CD4-positive, alpha-beta memory T cell (primary cell): ENCODE measurements around the gene FAT1. TPM values are rescaled to one million over a fixed set of nuclear protein-coding genes. Genes with fewer than 3 reads are reported as not detected.
"Not testable (repeated sequence)": the region's sequence is repeated elsewhere in the genome, so short reads cannot be mapped to it uniquely, and the experiment has no call there.

Experiments
- CTCF ChIA-PET: fragments of 350-600 bp; sonication (Branson Sonifier 250); formaldehyde crosslinking; loops from one replicate; lab custom pipeline; 2021; ENCODE audit warnings: inconsistent platforms; ENCODE audit not compliant: partially characterized antibody; lab: Charles Lee
- POLR2A ChIA-PET: fragments of 350-600 bp; sonication (Branson Sonifier 250); formaldehyde crosslinking; loops from one replicate; lab custom pipeline; 2021; ENCODE audit not compliant: partially characterized antibody; lab: Charles Lee
- DNase-seq, 5 donors: peaks; one replicate each; pipeline versions ENCODE4 v3.0.0 to v3.0.0-alpha.2; 2020 to 2022; ENCODE audit warnings: mixed read lengths in 1 of 5
- H3K27ac ChIP-seq: one replicate; pipeline ENCODE4 v1.7.0; 2013; ENCODE audit warnings: low read depth, low read length
- H3K27me3 ChIP-seq: 2 replicates; pipeline ENCODE4 v1.7.0; 2013; ENCODE audit warnings: mild to moderate bottlenecking, low read length, moderate library complexity; ENCODE audit not compliant: insufficient read depth
- H3K36me3 ChIP-seq: 2 replicates; pipeline ENCODE4 v1.7.0; 2013; ENCODE audit warnings: mild to moderate bottlenecking, low read length, moderate library complexity; ENCODE audit not compliant: insufficient read depth
- H3K4me1 ChIP-seq: 2 replicates; pipeline ENCODE4 v1.7.0; 2013; ENCODE audit warnings: mild to moderate bottlenecking, low read length, moderate library complexity; ENCODE audit not compliant: insufficient read depth
- H3K4me3 ChIP-seq, 2 donors: one replicate each; pipeline ENCODE4 v1.7.0; 2013; ENCODE audit warnings: low read length in 2 of 2, mild to moderate bottlenecking in 1 of 2
- H3K9me3 ChIP-seq, 2 donors: one replicate each; pipeline ENCODE4 v1.7.0; 2013; ENCODE audit warnings: low read length in 2 of 2, control low read depth in 1 of 2; ENCODE audit not compliant: control insufficient read depth in 1 of 2
- H3K27ac Mint-ChIP-seq, 7 donors: one replicate each; pipeline ENCODE4 v1.8.0; 2020 to 2021; ENCODE audit warnings: mixed read lengths in 7 of 7, mild to moderate bottlenecking in 6 of 7, inconsistent platforms in 3 of 7, moderate library complexity in 3 of 7
- H3K27me3 Mint-ChIP-seq, 2 donors: one replicate each; pipeline ENCODE4 v1.8.0; 2020 to 2021; ENCODE audit warnings: mixed read lengths in 2 of 2
- H3K36me3 Mint-ChIP-seq, 2 donors: one replicate each; pipeline ENCODE4 v1.8.0; 2020 to 2021; ENCODE audit warnings: mixed read lengths in 2 of 2, inconsistent platforms in 1 of 2, mild to moderate bottlenecking in 1 of 2
- H3K4me1 Mint-ChIP-seq, 4 donors: one replicate each; pipeline ENCODE4 v1.8.0; 2020 to 2021; ENCODE audit warnings: mixed read lengths in 4 of 4, mild to moderate bottlenecking in 1 of 4
- H3K4me3 Mint-ChIP-seq, 8 donors: one replicate each; pipeline ENCODE4 v1.8.0; 2020 to 2021; ENCODE audit warnings: mixed read lengths in 8 of 8, mild to moderate bottlenecking in 7 of 8, moderate library complexity in 6 of 8, inconsistent platforms in 3 of 8
- H3K9me3 Mint-ChIP-seq, 8 donors: one replicate each; pipeline ENCODE4 v1.8.0; 2020 to 2021; ENCODE audit warnings: mixed read lengths in 8 of 8, mild to moderate bottlenecking in 5 of 8, inconsistent platforms in 3 of 8, moderate library complexity in 1 of 8
- intact Hi-C: fragments of 100-400 bp; cut with micrococcal nuclease; formaldehyde crosslinking; loops from one replicate; pipeline ENCODE4 v1.15.1; 2023
- polyA plus RNA-seq, 2 donors: library from polyadenylated mRNA; unstranded; fragments of 300-500 nt; fragmentation: Illumina TruSeq; gene quantifications; one replicate each; pipeline ENCODE4 v1.2.3, GENCODE V29; 2021
- total RNA-seq, 2 experiments: library from RNA; stranded (reverse); gene quantifications; one replicate each; pipeline ENCODE4 v1.2.3, GENCODE V29; 2021

FAT1 gene
- total and polyA plus RNA-seq, 4 experiments from 2014 or later: not detected

DNA sequence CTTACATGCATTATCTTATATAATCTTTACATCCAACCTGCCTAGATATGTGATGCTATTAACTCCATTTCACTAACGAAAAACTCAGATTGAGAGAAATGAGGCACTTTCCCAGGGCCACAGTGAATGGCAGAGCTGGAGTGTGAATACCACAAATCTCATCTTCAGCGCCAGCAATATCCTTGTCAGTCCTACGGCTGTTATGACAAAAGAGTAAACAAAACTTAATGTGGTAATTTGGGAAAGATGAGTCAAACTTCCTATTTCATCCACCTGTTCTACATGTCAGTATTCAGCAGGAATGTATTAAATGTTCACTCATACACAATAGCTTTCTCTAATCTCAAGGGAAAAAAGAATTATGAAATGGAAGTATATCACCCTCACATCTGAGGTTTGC is 56.9 kb downstream of the FAT1 start:
- no peak overlapping the region for H3K27ac Mint-ChIP-seq
- CTCF ChIA-PET: no interaction called here
- no peak overlapping the region for H3K4me3 ChIP-seq
- intact Hi-C loops: no loop called here
- H3K36me3 ChIP-seq: no peaks in the 10 kb centered on the region
- H3K9me3 ChIP-seq: no peaks in the 10 kb centered on the region
- POLR2A ChIA-PET: no interaction called here
- no peaks in the 10 kb centered on the region for H3K36me3 Mint-ChIP-seq
- H3K27me3 ChIP-seq: no peaks in the 10 kb centered on the region
- no peak for DNase-seq
- H3K4me3 Mint-ChIP-seq: no peak overlapping the region
- no peak overlapping the region for H3K27ac ChIP-seq
- H3K4me1 ChIP-seq: no peaks in the 10 kb centered on the region
- H3K4me1 Mint-ChIP-seq: no peaks in the 10 kb centered on the region
- H3K27me3 Mint-ChIP-seq: peaks cover 0 to 1% of the 10 kb centered on the region in 2 donors
- H3K9me3 Mint-ChIP-seq: peaks cover 0 to 5% (median 2%) of the 10 kb centered on the region in 8 donors

GRCh38 chr4:186666252-186666651 is 57.4 kb downstream of the FAT1 start:
- Histone ChIP-seq H3K27me3 (no peaks in the 10 kb centered on the region), H3K27ac (no peak overlapping the region), H3K4me3 (no peak overlapping the region), H3K36me3 (no peaks in the 10 kb centered on the region), H3K4me1 (no peaks in the 10 kb centered on the region), H3K9me3 (no peaks in the 10 kb centered on the region)
- Mint-ChIP-seq H3K9me3 (peaks cover 0 to 5% (median 2%) of the 10 kb centered on the region in 8 donors), H3K4me1 (no peaks in the 10 kb centered on the region), H3K27ac (no peak overlapping the region), H3K36me3 (no peaks in the 10 kb centered on the region), H3K4me3 (no peak overlapping the region), H3K27me3 (peaks cover 0 to 1% of the 10 kb centered on the region in 2 donors)
- CTCF ChIA-PET: no interaction called here
- POLR2A ChIA-PET: no interaction called here
- no peak for DNase-seq
- intact Hi-C loops: no loop called here

DNA sequence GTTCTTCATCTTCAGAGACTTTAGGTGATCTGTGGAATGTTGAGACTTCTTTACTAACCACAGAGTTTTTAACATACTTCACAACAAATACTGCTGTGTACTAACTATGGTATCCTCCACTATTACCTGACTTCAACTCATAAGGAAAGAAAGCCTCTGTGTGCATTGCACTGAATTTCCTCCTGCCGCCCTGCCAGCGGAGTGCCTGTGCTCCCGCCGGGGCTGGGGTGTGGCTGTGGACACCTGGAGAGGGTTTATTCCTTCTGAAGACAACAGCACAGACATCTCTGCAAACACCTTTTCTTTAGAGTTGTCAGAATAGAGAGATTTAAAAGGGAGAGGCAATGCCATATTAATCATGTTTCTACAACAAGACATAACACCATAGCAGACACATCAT is 63.3 kb downstream of the FAT1 start:
- no peaks in the 10 kb centered on the region for H3K4me1 Mint-ChIP-seq
- Histone ChIP-seq H3K27me3 (no peaks in the 10 kb centered on the region), H3K36me3 (no peaks in the 10 kb centered on the region), H3K9me3 (no peaks in the 10 kb centered on the region), H3K4me3 (no peak overlapping the region), H3K4me1 (no peaks in the 10 kb centered on the region), H3K27ac (no peak overlapping the region)
- intact Hi-C loops: no loop called here
- no peak overlapping the region for H3K4me3 Mint-ChIP-seq
- ChIA-PET CTCF (no interaction called here), POLR2A (no interaction called here)
- peaks cover 0 to 2% (median 0%) of the 10 kb centered on the region in 8 donors for H3K9me3 Mint-ChIP-seq
- no peaks in the 10 kb centered on the region for H3K27me3 Mint-ChIP-seq
- no peak overlapping the region for H3K27ac Mint-ChIP-seq
- no peak for DNase-seq
- no peaks in the 10 kb centered on the region for H3K36me3 Mint-ChIP-seq

DNA sequence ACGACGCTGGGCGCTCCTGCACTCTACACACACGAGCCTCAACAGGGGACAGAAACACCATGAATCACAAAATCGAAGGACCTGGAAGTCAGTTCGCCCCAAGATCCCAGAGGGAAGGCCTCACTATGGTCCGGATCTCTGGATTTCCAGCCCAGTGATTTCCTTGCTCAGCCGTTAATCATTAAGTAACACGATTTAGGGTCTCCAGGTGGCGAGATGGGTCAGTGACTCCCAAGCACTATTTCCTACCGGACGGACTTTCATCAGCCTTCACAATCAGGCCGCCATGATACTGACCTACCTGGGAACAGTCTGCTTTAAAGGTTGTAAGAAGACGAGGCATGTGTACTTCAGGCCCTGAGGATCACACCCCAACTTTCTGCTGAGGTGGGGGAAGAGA is 63.7 kb downstream of the FAT1 start:
- no peaks in the 10 kb centered on the region for H3K27me3 ChIP-seq
- Mint-ChIP-seq H3K4me1 (no peaks in the 10 kb centered on the region), H3K4me3 (no peak overlapping the region), H3K27me3 (no peaks in the 10 kb centered on the region), H3K27ac (no peak overlapping the region), H3K36me3 (no peaks in the 10 kb centered on the region), H3K9me3 (peaks cover 0 to 2% (median 0%) of the 10 kb centered on the region in 8 donors)
- DNase-seq: no peak
- H3K27ac ChIP-seq: no peak overlapping the region
- no peaks in the 10 kb centered on the region for H3K9me3 ChIP-seq
- no peaks in the 10 kb centered on the region for H3K4me1 ChIP-seq
- intact Hi-C loops: no loop called here
- no peak overlapping the region for H3K4me3 ChIP-seq
- CTCF ChIA-PET: no interaction called here
- H3K36me3 ChIP-seq: no peaks in the 10 kb centered on the region
- POLR2A ChIA-PET: no interaction called here

GRCh38 chr4:186659456-186659855 is 64.2 kb downstream of the FAT1 start:
- H3K36me3 ChIP-seq, H3K9me3 ChIP-seq, H3K27me3 Mint-ChIP-seq, H3K27ac Mint-ChIP-seq, H3K9me3 Mint-ChIP-seq, DNase-seq, H3K4me1 ChIP-seq, H3K4me3 Mint-ChIP-seq, CTCF ChIA-PET, H3K4me1 Mint-ChIP-seq, intact Hi-C loops, H3K27me3 ChIP-seq, POLR2A ChIA-PET, H3K27ac ChIP-seq, H3K36me3 Mint-ChIP-seq, H3K4me3 ChIP-seq: not testable (repeated sequence)

- no peaks in the 10 kb centered on the region for H3K4me1 Mint-ChIP-seq
- Histone ChIP-seq H3K27me3 (no peaks in the 10 kb centered on the region), H3K9me3 (no peaks in the 10 kb centered on the region), H3K36me3 (no peaks in the 10 kb centered on the region), H3K4me3 (no peak overlapping the region), H3K27ac (no peak overlapping the region), H3K4me1 (no peaks in the 10 kb centered on the region)
- peaks cover 0 to 2% (median 0%) of the 10 kb centered on the region in 8 donors for H3K9me3 Mint-ChIP-seq
- intact Hi-C loops: no loop called here
- H3K36me3 Mint-ChIP-seq: no peaks in the 10 kb centered on the region
- CTCF ChIA-PET: no interaction called here
- POLR2A ChIA-PET: no interaction called here
- H3K4me3 Mint-ChIP-seq: no peak overlapping the region
- no peak for DNase-seq
- H3K27ac Mint-ChIP-seq: no peak overlapping the region
- no peaks in the 10 kb centered on the region for H3K27me3 Mint-ChIP-seq
Observed at GRCh38 chr4:186658657-186659056, 65.0 kb downstream of the FAT1 start.

- Mint-ChIP-seq H3K27me3 (no peaks in the 10 kb centered on the region), H3K4me1 (no peaks in the 10 kb centered on the region), H3K27ac (no peak overlapping the region), H3K9me3 (peaks cover 0 to 2% (median 0%) of the 10 kb centered on the region in 8 donors), H3K4me3 (no peak overlapping the region), H3K36me3 (no peaks in the 10 kb centered on the region)
- H3K27me3 ChIP-seq: no peaks in the 10 kb centered on the region
- no peaks in the 10 kb centered on the region for H3K36me3 ChIP-seq
- no peak for DNase-seq
- H3K4me3 ChIP-seq: no peak overlapping the region
- no peaks in the 10 kb centered on the region for H3K4me1 ChIP-seq
- ChIA-PET CTCF (no interaction called here), POLR2A (no interaction called here)
- H3K9me3 ChIP-seq: no peaks in the 10 kb centered on the region
- intact Hi-C loops: no loop called here
- no peak overlapping the region for H3K27ac ChIP-seq
Observed at GRCh38 chr4:186657764-186658163, 65.9 kb downstream of the FAT1 start.

DNA sequence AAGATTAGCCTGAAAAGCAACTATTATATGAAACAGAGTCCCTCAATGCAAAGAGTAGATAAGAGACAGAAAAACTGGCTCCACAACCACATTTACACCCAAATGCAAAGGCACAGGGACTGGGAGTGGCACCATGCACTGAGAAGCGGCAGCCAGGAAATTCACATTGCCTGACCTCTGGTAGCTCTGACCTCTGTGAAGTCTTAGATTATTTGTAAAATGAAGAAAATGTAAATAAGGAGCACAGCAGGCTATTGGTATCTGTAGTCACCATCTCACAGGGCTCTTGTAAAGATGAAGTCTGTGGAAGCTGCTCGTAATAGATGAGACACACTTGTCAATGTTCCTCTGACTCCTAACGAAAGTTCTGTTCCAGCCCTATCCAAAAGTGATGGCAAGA is 69.7 kb downstream of the FAT1 start:
- Histone ChIP-seq H3K9me3 (no peaks in the 10 kb centered on the region), H3K4me3 (no peak overlapping the region), H3K4me1 (no peaks in the 10 kb centered on the region), H3K36me3 (no peaks in the 10 kb centered on the region), H3K27me3 (no peaks in the 10 kb centered on the region), H3K27ac (no peak overlapping the region)
- ChIA-PET POLR2A (no interaction called here), CTCF (no interaction called here)
- Mint-ChIP-seq H3K27me3 (peaks cover 0 to 2% of the 10 kb centered on the region in 2 donors), H3K36me3 (no peaks in the 10 kb centered on the region), H3K27ac (no peak overlapping the region), H3K4me3 (no peak overlapping the region), H3K4me1 (no peaks in the 10 kb centered on the region), H3K9me3 (peaks cover 0 to 2% (median 0%) of the 10 kb centered on the region in 8 donors)
- no peak for DNase-seq
- intact Hi-C loops: no loop called here
